ENCODE results near the gene SP140L.
"Not testable (repeated sequence)": the region's sequence is repeated elsewhere in the genome, so short reads cannot be mapped to it uniquely, and the experiment has no call there.

The SP140L gene

GRCh38 chr2:230430957-230431910 is 104.2 kb downstream of the SP140L start:
- Histone ChIP-seq H3K9me3 (peaks cover 0 to 21% (median 6%) of the 10 kb centered on the region in 3 donors), H3K36me3 (peaks cover 20 to 37% (median 25%) of the 10 kb centered on the region in 3 donors), H3K27ac (no peak overlapping the region), H3K4me1 (peaks cover 0 to 15% (median 6%) of the 10 kb centered on the region in 4 donors), H3K27me3 (no peaks in the 10 kb centered on the region), H3K4me3 (no peak overlapping the region)
- intact Hi-C loops (cut with DNase I; ENCODE audit: low total_unique reads): no loop called here
- TF ChIP-seq, protein P1, sequence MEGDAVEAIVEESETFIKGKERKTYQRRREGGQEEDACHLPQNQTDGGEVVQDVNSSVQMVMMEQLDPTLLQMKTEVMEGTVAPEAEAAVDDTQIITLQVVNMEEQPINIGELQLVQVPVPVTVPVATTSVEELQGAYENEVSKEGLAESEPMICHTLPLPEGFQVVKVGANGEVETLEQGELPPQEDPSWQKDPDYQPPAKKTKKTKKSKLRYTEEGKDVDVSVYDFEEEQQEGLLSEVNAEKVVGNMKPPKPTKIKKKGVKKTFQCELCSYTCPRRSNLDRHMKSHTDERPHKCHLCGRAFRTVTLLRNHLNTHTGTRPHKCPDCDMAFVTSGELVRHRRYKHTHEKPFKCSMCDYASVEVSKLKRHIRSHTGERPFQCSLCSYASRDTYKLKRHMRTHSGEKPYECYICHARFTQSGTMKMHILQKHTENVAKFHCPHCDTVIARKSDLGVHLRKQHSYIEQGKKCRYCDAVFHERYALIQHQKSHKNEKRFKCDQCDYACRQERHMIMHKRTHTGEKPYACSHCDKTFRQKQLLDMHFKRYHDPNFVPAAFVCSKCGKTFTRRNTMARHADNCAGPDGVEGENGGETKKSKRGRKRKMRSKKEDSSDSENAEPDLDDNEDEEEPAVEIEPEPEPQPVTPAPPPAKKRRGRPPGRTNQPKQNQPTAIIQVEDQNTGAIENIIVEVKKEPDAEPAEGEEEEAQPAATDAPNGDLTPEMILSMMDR (IDR thresholded peaks at IDR 0.05): no peak
- no peak for DNase-seq

- Histone ChIP-seq H3K36me3 (peaks cover 13 to 30% (median 13%) of the 10 kb centered on the region in 3 donors), H3K4me3 (no peak overlapping the region), H3K27ac (no peak overlapping the region), H3K27me3 (no peaks in the 10 kb centered on the region), H3K9me3 (peaks cover 0 to 19% (median 0%) of the 10 kb centered on the region in 3 donors), H3K4me1 (peaks cover 0 to 26% (median 6%) of the 10 kb centered on the region in 4 donors)
- intact Hi-C loops (cut with DNase I; ENCODE audit: low total_unique reads): no loop called here
- TF ChIP-seq, protein P1 (IDR thresholded peaks at IDR 0.05): no peak
- no peak for DNase-seq
These were observed 107.8 kb downstream of the SP140L start for GRCh38 chr2:230434677-230435324.

GRCh38 chr2:230435431-230435830 is 108.4 kb downstream of the SP140L start:
- H3K27ac ChIP-seq: no peak overlapping the region
- intact Hi-C loops (cut with DNase I; ENCODE audit: low total_unique reads): no loop called here
- H3K36me3 ChIP-seq: peaks cover 9 to 25% (median 13%) of the 10 kb centered on the region in 3 donors
- H3K9me3 ChIP-seq: peaks cover 0 to 19% (median 0%) of the 10 kb centered on the region in 3 donors
- no peak overlapping the region for H3K4me3 ChIP-seq
- H3K27me3 ChIP-seq: no peaks in the 10 kb centered on the region
- no peak for DNase-seq
- TF ChIP-seq, protein P1 (IDR thresholded peaks at IDR 0.05): no peak
- H3K4me1 ChIP-seq: peaks cover 0 to 28% (median 6%) of the 10 kb centered on the region in 4 donors

DNA sequence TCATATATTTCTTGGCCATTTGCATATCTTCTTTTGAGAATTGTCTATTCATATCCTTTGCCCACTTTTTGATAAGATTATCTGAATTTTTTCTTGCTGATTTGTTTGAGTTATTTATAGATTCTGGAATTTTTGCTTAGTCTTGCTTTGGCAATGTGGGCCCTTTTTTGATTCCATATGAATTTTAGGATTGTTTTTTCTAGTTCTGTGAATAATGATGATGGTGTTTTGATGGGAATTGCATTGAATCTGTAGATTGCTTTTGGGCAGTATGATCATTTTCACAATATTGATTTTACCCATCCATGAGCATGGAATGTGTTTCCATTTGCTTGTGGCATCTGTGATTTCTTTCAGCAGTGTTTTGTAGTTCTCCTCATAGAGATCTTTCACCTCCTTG is 112.1 kb downstream of the SP140L start:
- H3K36me3 ChIP-seq: peaks cover 13 to 35% (median 17%) of the 10 kb centered on the region in 3 donors
- intact Hi-C loops (cut with DNase I; ENCODE audit: low total_unique reads): not testable (repeated sequence)

GRCh38 chr2:230439590-230439989 is 112.6 kb downstream of the SP140L start:
- H3K4me1 ChIP-seq: peaks cover 0 to 50% (median 16%) of the 10 kb centered on the region in 4 donors
- no peak for DNase-seq
- TF ChIP-seq, protein P1 (IDR thresholded peaks at IDR 0.05): no peak
- H3K36me3 ChIP-seq: peaks cover 17 to 39% (median 22%) of the 10 kb centered on the region in 3 donors
- H3K9me3 ChIP-seq: peaks cover 0 to 14% (median 0%) of the 10 kb centered on the region in 3 donors
- H3K27me3 ChIP-seq: no peaks in the 10 kb centered on the region
- no peak overlapping the region for H3K4me3 ChIP-seq
- no peak overlapping the region for H3K27ac ChIP-seq
- intact Hi-C loops (cut with DNase I; ENCODE audit: low total_unique reads): no loop called here

More for the DNA sequence above, 112.1 kb downstream of the SP140L start:
- H3K27me3 ChIP-seq, H3K27ac ChIP-seq, DNase-seq, H3K4me3 ChIP-seq: not testable (repeated sequence)
- H3K9me3 ChIP-seq: peaks cover 0 to 14% (median 0%) of the 10 kb centered on the region in 3 donors
- peaks cover 0 to 49% (median 17%) of the 10 kb centered on the region in 4 donors for H3K4me1 ChIP-seq

All from tibial artery (tissue), 4 donors.